Stimulated activated CD4-positive, alpha-beta T cell treated with anti-CD3 and anti-CD28 coated beads, TNF-alpha, amount 100 ng/mL, for 24 hours (primary cell): ENCODE data around the gene MEOX2.

Source experiments
- DNase-seq, 3 experiments: peaks; one replicate each; pipeline ENCODE4 v3.0.0-alpha.2; 2020; ENCODE audit warnings: low read depth in 3 of 3

MEOX2 gene

DNA sequence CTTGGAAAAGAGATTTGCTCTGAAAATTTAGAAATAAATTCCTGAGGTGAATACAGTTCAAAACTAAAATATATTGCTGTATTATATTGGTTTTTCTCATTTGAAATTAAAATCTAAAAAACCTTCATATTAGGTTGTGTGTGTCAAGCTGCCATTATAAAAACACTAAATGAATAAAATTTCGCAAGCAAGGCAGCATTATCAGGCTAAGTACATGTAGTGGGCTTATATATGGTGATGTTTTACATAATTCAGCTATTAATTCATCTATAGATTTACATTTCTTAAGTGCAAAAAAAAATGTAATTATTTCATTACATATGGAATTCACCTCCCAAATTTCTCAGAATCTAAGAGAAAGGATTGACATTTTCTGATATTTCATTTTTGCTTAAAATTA, 5.3 kb downstream of the MEOX2 start:
- no peak for DNase-seq

DNA sequence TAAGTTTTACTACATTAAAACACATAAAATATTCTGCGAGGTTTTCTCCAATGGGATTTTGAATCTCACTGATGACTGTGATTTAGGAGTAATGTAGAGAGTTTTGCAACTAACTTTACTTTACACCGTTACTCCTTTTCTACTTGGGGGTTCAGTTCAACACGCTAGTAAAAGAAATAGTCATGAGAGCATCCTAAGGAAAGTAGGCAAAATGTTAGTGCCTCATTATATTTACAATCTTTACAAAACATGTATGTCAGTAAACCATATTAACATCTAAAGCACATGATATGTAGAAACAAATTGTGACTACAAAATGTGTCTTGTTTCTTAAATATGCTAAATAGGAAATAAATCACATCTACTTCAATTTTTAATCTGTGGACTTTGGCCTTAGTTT, 6.0 kb downstream of the MEOX2 start:
- no peak for DNase-seq

DNA sequence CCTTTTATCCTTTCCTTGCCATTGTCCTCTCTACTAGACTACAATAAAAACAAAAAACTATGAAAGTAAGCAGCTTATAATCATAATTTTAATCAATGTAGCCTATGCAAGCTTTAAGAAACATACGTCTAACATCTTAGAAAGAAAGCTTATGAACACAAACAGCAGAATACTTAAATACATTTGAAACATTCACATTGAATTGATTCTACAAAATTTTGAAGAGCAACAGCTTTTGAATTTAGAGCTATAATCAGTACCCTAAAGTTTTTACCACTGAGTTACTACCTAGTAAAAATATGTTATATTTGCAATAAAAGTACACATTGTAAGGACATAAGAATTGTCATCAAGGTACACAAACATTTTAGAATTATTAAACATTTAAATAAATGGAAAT, 7.2 kb downstream of the MEOX2 start:
- DNase-seq, result no peak

DNA sequence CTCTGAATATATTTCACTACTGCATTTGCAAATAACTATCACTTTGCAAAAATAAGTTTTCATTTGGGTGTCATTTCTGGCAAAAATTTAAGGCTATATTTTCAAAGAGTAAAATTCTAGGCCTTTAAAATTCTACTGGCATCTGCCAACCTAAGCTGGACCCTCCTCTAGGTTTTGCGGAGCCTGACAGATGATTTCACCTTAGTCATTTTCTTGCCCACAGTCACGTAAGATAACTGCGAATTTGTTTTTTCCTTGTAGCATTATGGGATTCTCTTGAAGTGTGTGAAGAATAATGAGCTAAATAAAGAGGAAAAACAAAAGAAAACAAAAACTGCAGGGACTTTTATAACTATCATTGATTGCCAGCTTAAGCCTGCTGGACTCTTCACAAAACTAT, 7.8 kb downstream of the MEOX2 start:
- DNase-seq, result no peak

DNA sequence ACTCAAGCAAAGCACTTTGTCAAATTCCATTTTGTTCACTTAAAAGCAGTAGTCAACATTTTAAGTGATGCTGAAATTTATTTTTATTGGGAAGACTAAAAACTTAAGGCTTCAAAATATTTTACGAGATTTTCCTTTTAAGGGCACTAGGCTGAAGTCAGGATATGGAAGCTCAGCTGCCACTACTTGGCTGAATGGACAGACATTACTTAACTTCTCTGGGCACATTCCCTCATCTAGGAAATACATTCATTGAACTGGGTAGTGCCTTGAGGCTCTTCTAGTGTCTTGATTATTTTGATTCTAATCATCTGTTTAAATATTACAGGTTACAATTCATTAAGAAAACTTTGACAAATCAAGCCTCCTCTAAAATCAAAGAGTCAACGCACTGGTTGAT, 11.1 kb downstream of the MEOX2 start:
- DNase-seq, result no peak

DNA sequence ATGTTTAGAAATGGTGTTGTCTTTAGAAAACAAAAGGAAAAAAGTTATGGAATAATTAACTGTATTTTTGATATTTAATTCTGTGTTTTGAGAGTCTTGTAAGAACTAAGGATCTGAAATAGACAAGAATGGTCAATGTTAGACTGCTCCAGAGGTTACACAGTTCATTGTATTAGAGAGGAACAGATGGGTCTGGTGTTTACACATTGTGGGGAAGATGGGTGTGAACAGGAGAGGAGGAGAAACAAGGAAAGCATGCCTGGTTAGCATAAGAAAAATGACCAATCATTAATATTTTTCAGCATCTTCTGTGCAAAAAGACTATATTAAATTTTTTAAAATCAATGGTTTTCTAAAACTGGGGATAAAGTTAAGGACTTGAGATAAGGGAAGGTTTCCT, 11.9 kb downstream of the MEOX2 start:
- no peak for DNase-seq

DNA sequence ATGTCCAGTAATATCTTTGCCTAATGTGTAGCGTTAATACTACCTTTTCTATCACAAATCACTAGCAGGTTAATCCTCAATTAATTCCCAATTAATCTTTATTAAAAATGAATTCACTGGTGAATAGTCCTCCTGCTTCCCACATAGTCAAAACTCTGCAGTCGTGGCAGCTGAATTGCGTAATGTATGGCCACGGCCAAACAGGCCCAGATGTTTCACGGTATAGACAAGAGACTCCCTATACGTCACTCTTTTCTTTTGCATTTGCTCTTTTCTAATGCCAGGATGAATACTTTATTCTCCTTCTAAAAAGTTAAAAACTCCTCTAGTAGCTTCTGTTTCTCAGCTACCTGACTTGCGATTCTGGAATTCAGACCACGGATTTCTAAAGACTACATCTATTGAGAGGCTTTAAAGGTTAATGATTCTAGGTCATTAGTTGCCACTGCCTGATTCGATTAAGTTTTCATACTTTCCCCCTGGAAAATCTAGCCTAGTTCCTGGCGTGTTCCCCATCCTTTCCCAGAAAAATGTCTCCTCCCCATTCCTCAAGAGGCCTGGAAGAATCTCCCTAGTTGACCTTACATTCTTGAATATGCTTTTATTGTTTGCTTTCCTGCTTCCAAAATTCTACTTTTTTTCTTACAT, 16.9 kb downstream of the MEOX2 start:
- no peak for DNase-seq

DNA sequence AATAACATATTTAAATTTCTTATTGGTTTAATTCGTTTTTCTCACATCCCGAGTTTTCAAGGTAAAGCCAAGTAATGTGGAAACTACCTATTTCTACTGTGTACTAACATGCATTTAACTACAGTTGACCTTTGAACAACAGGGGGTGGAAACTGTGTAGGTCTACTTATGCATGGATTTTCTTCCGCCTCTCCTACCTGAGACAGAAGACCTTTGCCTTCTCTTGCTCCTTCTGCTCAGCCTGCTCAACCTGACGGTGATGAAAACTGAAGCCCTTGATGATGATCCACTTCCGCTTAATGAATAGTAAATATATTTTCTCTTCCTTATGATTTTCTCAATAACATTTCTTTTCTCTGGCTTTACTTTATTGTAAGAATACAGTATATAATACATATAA, 18.5 kb downstream of the MEOX2 start:
- no peak for DNase-seq

DNA sequence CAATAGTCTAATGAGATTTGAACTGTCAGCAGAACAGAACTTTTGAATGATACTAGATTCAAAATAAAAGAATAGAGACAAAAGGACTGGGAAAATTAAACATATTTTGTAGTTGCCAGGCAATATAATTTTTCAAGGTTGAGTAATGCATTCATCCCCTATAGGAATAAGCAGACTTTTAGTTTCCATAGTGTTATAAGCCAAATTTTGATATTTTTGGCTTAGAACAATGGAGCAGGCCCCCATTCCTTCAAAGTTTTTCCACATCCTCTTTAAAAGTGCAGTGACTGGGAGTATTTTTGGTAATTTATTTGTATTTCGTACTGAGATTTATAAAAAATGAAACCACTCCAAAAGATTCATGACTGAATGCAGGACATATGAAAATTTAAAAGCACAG, 24.0 kb downstream of the MEOX2 start:
- DNase-seq, result no peak

DNA sequence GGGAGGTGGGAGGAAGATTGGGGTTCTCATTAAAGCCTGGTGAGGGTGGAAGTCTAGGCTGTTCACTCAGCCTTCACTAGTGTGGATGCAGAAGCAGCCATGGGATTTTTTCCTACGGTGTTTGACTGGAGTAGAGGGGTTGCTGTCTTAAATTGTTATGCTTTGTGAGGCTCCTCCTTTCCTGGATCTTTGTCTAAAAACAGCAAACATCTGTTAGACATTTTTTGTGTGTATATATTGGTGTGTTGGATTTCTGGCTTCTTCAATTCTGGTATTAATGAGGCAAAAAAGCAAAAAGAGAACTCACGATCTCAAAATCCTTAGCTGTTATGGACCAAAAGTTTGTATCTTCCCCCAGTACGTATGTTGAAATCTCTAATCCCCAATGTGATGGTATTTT, 28.2 kb downstream of the MEOX2 start:
- DNase-seq, result no peak

DNA sequence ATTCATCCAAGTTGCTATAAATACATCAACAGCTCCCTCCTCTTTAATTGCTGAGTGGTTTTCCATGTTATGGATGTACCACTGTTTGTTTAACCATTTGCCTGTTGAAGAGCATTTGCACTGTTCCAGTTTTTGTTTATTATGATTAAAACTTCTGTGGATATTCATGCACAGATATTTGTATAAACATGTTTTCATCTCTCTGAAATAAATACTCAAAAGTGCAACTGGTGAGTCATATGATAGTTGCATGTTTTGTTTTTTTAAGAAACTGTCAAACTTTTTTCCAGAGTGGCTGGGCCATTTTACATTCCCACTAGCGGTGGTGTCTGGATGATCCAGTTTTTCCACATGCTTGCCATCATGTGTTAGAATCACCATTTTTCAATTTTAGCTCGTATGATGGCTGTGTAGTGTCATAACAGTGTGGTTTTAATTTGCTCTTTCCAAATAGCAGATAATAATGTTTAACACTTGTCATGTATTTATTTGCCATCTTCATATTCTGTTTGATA, 33.6 kb downstream of the MEOX2 start:
- DNase-seq, result no peak

DNA sequence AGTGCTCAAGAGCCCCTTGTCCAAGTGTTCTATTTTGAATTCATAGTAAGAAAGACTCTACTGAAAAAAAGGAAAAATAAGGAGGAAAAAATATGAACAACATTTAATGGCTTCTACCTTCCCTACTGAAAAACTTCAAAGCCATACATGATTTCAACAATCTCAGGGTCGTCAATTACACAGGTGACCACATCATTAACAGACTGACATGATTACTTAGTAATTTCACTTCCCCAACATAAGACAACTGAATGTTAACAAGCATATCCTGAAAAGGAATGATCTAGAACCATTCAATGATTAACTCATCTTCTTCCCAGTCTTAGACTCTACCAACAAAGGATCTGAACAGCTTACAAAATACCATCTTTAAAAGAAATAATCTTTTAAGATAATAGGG, 34.8 kb downstream of the MEOX2 start:
- DNase-seq, result no peak

DNA sequence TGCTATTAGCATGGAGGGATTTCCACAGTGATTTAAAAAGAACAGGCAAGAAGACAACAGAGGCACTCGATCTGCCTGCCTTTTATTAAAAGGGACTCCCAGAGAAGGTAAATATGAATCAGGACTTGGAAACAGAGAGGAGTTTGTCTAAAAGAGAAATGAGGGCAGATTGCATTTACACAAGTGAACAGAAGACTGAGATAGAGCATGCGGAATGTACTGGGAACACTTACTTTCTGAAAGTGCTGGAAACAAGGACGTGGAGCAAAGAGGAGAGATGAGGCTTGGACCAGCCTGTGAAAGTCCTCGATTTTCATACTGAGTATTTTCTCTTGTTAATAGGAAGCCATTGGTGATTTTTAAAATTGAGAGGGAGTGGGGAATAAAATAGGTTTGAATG, 35.7 kb downstream of the MEOX2 start:
- DNase-seq, result no peak

DNA sequence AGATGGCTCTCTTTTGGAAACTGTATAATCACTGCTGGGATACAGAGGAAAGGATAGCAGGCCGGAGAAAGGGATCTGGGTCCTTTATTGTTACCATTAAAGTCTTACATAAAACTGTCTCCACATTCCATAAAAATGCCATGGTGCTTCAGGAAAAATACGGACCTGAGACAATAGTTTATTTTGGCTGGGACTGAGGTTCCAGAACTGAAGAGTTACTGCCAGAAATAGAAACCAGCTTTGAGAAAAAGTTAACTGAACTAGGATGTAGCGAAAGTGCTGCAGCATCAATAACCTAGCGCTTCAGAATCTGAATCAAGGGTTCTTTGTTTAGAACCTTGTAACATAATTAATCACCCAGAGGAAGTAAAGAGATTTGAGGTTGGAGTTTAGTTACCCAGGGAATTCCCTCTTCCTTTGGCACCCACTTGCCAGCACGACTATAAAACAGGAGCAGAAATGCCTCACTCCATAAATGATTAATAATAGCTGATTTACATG, 38.0 kb downstream of the MEOX2 start:
- DNase-seq, result no peak

DNA sequence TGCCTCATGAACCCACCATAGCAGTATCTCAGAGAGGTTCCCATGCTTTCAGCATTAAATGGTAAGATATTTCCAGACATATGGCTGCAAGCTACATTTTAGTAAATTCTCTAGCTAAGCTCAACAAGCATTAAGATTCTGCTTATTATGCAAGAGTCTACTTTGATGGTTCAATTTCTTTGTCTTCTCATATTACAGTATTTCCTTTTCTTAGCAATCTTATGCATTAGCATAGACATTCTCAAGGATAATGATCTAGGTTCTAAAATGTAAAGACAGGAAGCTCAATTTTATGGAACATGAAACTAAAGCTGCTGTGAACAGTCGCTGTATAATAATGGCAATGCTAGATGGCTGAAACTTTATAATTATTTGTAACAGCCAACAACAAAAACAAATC, 39.2 kb downstream of the MEOX2 start:
- no peak for DNase-seq

DNA sequence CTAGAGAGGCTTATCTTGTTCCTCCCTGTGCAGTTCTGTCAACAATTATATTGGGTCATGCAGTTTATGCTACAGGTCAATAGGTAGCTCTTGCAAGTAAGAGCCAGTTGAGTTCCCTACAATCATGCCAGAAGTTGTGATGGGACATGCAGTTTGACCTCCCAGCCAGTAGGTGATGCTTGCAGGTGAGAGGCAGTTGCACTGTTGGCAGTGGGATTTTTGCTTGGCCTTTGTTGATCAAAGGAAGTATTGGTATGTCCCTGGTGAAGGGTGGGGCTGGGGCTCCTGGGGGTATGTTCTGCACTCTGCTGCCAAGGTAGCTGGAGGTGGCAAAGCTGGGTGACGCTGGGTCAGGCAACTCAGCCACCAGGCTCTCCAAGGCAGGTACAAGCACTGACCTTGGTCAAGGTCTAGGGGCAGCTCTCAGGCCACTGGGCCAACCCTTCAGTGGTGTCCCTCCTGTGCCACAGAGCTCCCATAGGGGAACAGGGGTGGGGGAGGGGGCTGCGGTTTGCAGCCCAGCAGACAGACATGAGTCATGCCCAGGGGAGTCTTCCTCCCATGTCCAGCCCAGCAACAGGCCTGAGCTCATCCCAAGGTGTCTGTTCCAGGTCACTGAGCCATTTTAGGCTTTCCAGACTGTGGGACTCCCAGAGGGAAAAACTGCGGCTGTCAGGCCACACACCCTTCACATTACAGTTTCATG, 43.3 kb downstream of the MEOX2 start:
- no peak for DNase-seq

DNA sequence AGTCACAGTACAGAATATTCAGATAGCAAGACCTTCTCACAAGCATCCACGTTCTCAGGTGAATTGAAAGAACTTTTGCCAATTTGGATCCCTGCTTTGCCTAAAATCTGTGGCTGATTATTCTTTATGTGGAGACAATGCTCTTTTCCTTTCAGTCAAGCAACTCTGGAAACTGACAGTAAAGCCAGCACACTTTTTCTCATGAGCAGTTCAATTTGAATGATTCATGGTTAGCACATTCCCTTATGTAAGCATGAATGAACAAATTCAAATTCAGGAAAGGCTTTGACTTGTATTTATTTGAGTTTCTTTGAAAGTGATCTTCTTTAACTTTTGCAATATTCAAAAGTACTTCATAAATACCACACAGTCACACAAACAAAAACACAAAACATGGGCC, 57.6 kb downstream of the MEOX2 start:
- no peak for DNase-seq

DNA sequence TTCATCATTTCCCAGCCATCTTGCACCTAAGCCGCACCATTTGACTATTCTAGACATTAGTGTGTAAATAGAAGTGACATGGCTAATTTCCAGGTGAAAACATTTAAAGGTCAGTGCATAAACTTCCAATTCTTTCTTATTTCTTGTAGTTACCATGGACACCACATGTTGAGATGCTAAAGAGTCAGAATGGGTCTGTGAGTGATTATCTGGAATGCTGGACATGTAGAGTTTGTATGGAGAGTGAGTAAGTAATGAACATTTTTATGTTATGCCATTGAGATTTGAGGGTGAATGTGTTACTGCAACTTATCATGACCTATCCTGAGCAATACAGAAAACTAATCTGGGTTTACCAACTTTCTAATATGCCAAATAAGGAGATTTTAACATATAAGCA, 60.4 kb downstream of the MEOX2 start:
- DNase-seq, result no peak

DNA sequence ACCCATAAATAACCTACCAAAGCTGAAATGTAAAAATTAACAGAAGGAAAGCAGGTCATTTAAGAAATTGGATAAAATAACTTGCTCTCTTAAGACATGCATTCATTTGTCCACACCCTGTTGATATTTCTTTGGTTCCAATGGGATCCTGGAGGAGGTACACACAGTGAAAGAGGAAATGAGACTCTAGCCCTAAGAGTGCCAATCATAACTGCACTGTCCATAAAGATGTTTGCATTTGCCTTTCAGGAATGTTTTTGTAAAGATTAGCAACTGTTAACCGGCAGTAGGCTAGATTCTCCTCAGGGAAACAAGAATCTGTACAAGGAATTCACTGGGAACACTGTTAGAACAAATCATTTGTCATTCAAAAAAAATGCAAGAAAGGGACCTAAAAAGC, 61.0 kb downstream of the MEOX2 start:
- DNase-seq, result no peak

DNA sequence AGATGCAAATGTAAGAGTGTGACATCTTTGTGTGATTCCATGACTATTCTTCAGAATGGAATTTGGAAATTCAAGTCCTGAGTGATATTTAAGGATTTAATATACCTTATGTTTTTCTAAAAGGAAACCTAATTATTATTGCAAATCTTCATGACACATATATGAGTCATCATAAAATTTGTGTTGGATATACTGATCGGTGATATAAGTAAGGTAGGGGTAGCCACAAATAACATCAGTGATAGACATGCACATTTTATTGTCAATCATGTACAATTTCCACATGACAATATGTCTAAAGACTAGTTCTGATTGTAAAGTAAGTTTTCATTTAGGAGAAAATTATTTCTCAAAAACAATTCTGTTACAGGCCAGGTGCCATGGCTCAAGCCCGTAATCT, 65.0 kb downstream of the MEOX2 start:
- DNase-seq, result no peak

DNA sequence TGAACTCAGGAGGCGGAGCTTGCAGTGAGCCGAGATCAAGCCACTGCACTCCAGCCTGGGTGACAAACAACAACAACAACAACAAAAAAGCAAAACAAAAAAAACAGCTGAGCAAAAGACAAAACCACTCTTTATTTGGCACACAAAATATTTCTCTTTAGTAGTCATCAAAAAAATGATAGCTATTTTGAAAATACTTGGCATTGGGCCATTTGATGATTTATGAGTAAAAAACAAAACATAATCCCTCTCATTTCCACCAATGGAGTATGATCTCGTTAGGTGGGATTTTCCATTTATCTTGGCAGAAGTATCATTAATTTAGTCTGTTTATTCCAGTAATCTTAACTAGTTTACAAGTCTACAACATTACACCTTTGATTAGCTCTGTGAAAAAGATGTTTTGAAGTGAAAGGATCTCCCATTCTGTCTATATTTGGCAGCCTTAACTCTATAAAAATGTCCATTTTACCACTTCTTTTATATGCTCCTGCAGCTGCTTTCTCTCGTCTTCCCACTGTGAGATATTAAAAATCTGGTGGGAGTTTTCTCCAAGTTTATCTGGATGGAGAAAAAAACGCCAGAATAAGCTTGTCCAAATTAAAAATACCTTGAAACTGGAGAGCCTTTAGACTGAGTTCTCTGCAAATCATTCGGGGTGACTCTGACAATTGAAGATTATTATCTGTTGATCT, 65.8 kb downstream of the MEOX2 start:
- DNase-seq, result no peak

DNA sequence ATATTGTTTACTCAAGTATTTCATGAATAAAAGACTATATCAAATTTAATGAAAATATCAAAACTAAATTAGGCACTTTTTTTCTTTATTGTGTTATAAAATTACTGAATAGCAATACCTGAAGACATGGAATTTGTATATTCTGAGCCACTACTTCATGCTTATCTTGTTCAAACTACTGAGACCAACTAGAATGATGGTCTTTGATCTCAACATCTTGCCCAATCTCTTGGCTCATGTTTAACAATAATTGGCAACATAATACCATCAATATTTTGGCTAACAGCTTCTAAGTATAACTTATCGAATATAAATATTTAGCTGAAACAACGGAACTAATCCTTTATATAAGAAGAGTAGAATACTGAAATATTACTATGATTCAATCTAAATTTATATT, 68.2 kb downstream of the MEOX2 start:
- DNase-seq, result no peak

DNA sequence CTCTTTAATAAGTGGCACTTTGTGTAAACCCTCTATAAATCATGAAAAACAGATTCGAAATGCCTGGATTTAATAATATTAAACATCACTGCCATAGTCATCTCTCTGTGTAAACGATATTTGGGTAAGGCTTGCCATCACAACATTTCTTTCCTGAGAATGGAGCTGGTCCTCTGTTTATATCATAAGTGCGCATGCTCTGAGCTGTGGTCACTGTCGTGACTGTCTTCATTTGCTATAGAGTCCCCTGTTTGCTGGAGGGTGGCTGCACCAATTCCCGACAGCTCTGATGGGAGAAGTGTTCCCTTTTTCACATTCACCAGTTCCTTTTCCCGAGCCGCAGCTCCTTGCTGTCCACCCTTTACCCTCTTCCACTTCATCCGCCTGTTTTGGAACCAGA, 74.3 kb downstream of the MEOX2 start:
- DNase-seq, result no peak
